KMS-11 (cell line): ENCODE results near the gene FITM2.
"Not testable (repeated sequence)": the region's sequence is repeated elsewhere in the genome, so short reads cannot be mapped to it uniquely, and the experiment has no call there.

ENCODE experiments used
- H2AFZ ChIP-seq: fragments of 200-600 bp; sonication (generic); 2 replicates; pipeline ENCODE4 v1.6.1; 2016; ENCODE audit warnings: antibody characterized with exemption, mixed run types, low read depth
- H3K27ac ChIP-seq: fragments of 200-600 bp; sonication (generic); 2 replicates; pipeline ENCODE4 v1.6.1; 2016; ENCODE audit warnings: mild to moderate bottlenecking, mixed run types
- H3K27me3 ChIP-seq: fragments of 200-600 bp; sonication (generic); 2 replicates; pipeline ENCODE4 v1.6.1; 2017; ENCODE audit warnings: mild to moderate bottlenecking, low read depth, mixed run types, moderate library complexity; ENCODE audit not compliant: insufficient read depth
- H3K36me3 ChIP-seq: fragments of 200-600 bp; sonication (generic); 2 replicates; pipeline ENCODE4 v1.6.1; 2017; ENCODE audit warnings: mild to moderate bottlenecking, mixed run types; ENCODE audit not compliant: insufficient read depth
- H3K4me1 ChIP-seq: fragments of 200-600 bp; sonication (generic); 2 replicates; pipeline ENCODE4 v1.6.1; 2016; ENCODE audit warnings: mild to moderate bottlenecking, low read depth, mixed run types; ENCODE audit not compliant: poor library complexity, severe bottlenecking
- H3K4me2 ChIP-seq: fragments of 200-600 bp; sonication (generic); 2 replicates; pipeline ENCODE4 v1.7.0; 2016; ENCODE audit warnings: mild to moderate bottlenecking, mixed run types
- H3K4me3 ChIP-seq: fragments of 200-600 bp; sonication (generic); IDR thresholded peaks from 2 replicates; pipeline ENCODE4 v1.6.1; 2017; ENCODE audit warnings: low read depth, low read length, mixed read lengths; ENCODE audit not compliant: insufficient read depth
- H3K79me2 ChIP-seq: fragments of 200-600 bp; sonication (generic); 2 replicates; pipeline ENCODE4 v1.6.1; 2016; ENCODE audit warnings: low read depth, mixed run types; ENCODE audit not compliant: insufficient read depth
- H3K9ac ChIP-seq: fragments of 200-600 bp; sonication (generic); 2 replicates; pipeline ENCODE4 v1.6.1; 2016; ENCODE audit warnings: mild to moderate bottlenecking, mixed run types
- H4K20me1 ChIP-seq: fragments of 200-600 bp; sonication (generic); 2 replicates; pipeline ENCODE4 v1.6.1; 2016; ENCODE audit warnings: mild to moderate bottlenecking, mixed run types; ENCODE audit not compliant: insufficient read depth
- CTCF ChIP-seq: fragments of 200-600 bp; sonication (generic); conservative IDR thresholded peaks from 2 replicates; pipeline ENCODE4 v1.6.1; 2017; ENCODE audit warnings: low read depth, mild to moderate bottlenecking, antibody characterized with exemption, low read length, moderate library complexity, mixed read lengths

FITM2 gene

GRCh38 chr20:44350567-44350966 is 39.6 kb upstream of the FITM2 start:
- Histone ChIP-seq H3K9ac (no peak overlapping the region), H3K79me2 (no peaks in the 10 kb centered on the region), H3K27me3 (no peaks in the 10 kb centered on the region), H3K4me2 (no peak overlapping the region), H4K20me1 (no peaks in the 10 kb centered on the region), H3K4me3 (no peak overlapping the region), H3K4me1 (no peaks in the 10 kb centered on the region), H2AFZ (no peak overlapping the region), H3K36me3 (no peaks in the 10 kb centered on the region), H3K27ac (no peak overlapping the region)
- no peak for TF ChIP-seq CTCF

- no peak overlapping the region for H3K9ac ChIP-seq
- no peaks in the 10 kb centered on the region for H3K79me2 ChIP-seq
- no peak overlapping the region for H3K4me2 ChIP-seq
- H3K27me3 ChIP-seq: no peaks in the 10 kb centered on the region
- H3K4me3 ChIP-seq: no peak overlapping the region
- no peaks in the 10 kb centered on the region for H3K4me1 ChIP-seq
- TF ChIP-seq CTCF: no peak
- H3K27ac ChIP-seq: no peak overlapping the region
- H4K20me1 ChIP-seq: no peaks in the 10 kb centered on the region
- H2AFZ ChIP-seq: no peak overlapping the region
- H3K36me3 ChIP-seq: no peaks in the 10 kb centered on the region
Observed at GRCh38 chr20:44349349-44349748, 38.3 kb upstream of the FITM2 start.

- Histone ChIP-seq H3K9ac (no peak overlapping the region), H3K4me3 (no peak overlapping the region), H3K79me2 (no peaks in the 10 kb centered on the region), H3K36me3 (no peaks in the 10 kb centered on the region), H2AFZ (no peak overlapping the region), H3K4me2 (no peak overlapping the region), H3K27ac (no peak overlapping the region), H3K4me1 (no peaks in the 10 kb centered on the region), H4K20me1 (no peaks in the 10 kb centered on the region), H3K27me3 (no peaks in the 10 kb centered on the region)
- no peak for TF ChIP-seq CTCF
Observed at GRCh38 chr20:44348168-44348659, 37.2 kb upstream of the FITM2 start.

GRCh38 chr20:44345941-44346340 is 34.9 kb upstream of the FITM2 start:
- not testable (repeated sequence) for H3K27me3 ChIP-seq, H3K79me2 ChIP-seq, H3K4me3 ChIP-seq, H3K4me1 ChIP-seq, H3K9ac ChIP-seq, H3K4me2 ChIP-seq, H4K20me1 ChIP-seq, H2AFZ ChIP-seq, H3K27ac ChIP-seq, H3K36me3 ChIP-seq

GRCh38 chr20:44345147-44345546 is 34.1 kb upstream of the FITM2 start:
- Histone ChIP-seq H3K4me2 (no peak overlapping the region), H3K79me2 (no peaks in the 10 kb centered on the region), H3K27ac (no peak overlapping the region), H3K36me3 (no peaks in the 10 kb centered on the region), H4K20me1 (no peaks in the 10 kb centered on the region), H3K4me3 (no peak overlapping the region), H2AFZ (no peak overlapping the region), H3K4me1 (no peaks in the 10 kb centered on the region), H3K27me3 (no peaks in the 10 kb centered on the region), H3K9ac (no peak overlapping the region)
- no peak for TF ChIP-seq CTCF
